ENCODE data around the gene SRSF1.
A peak's percentile ranks its signal among the peaks of the same experiment; 100 is the strongest.
"Not testable (repeated sequence)": the region's sequence is repeated elsewhere in the genome, so short reads cannot be mapped to it uniquely, and the experiment has no call there.

Gene SRSF1

GRCh38 chr17:58006924-58007780 is at the start of gene SRSF1:
Gene SRSF1 (minus strand): TSS chr17:58007246. CDS start chr17:58007137, 109 bp downstream.
- DNase-seq, result peak; percentile 98

GRCh38 chr17:58056476-58056875 is 49.4 kb upstream of the SRSF1 start:
- DNase-seq, result no peak

- no peak for DNase-seq
Observed at GRCh38 chr17:58054641-58055040, 47.6 kb upstream of the SRSF1 start.

GRCh38 chr17:58052945-58053715 is 46.1 kb upstream of the SRSF1 start:
- DNase-seq, result peak; percentile 33

- DNase-seq, result no peak
Observed at GRCh38 chr17:58052407-58052806, 45.4 kb upstream of the SRSF1 start.

GRCh38 chr17:58051468-58051867 is 44.4 kb upstream of the SRSF1 start:
- no peak for DNase-seq

- no peak for DNase-seq
Observed at GRCh38 chr17:58050966-58051365, 43.9 kb upstream of the SRSF1 start.

- no peak for DNase-seq
Observed at GRCh38 chr17:58049533-58049932, 42.5 kb upstream of the SRSF1 start.

- no peak for DNase-seq
Observed at GRCh38 chr17:58047376-58048150, 40.5 kb upstream of the SRSF1 start.

GRCh38 chr17:58046239-58047094 is 39.4 kb upstream of the SRSF1 start:
- DNase-seq, result no peak

GRCh38 chr17:58044256-58044655 is 37.2 kb upstream of the SRSF1 start:
- not testable (repeated sequence) for DNase-seq

GRCh38 chr17:58043221-58044181 is 36.5 kb upstream of the SRSF1 start:
- DNase-seq, result no peak

- DNase-seq, result no peak
Observed at GRCh38 chr17:58041161-58041560, 34.1 kb upstream of the SRSF1 start.

GRCh38 chr17:58040386-58040785 is 33.3 kb upstream of the SRSF1 start:
- DNase-seq, result no peak

GRCh38 chr17:58039975-58040374 is 32.9 kb upstream of the SRSF1 start:
- DNase-seq, result no peak

- DNase-seq, result no peak
Observed at GRCh38 chr17:58032691-58033415, 25.8 kb upstream of the SRSF1 start.

GRCh38 chr17:58028578-58028977 is 21.5 kb upstream of the SRSF1 start:
- no peak for DNase-seq

GRCh38 chr17:58020401-58020800 is 13.4 kb upstream of the SRSF1 start:
- no peak for DNase-seq

- no peak for DNase-seq
Observed at GRCh38 chr17:58019521-58019920, 12.5 kb upstream of the SRSF1 start.

GRCh38 chr17:58019039-58019438 is 12.0 kb upstream of the SRSF1 start:
- no peak for DNase-seq
